Transverse colon (tissue), 4 donors: Measurements from ENCODE around the gene MTRF1.

Source experiments
- EP300 ChIP-seq: sonication (generic); formaldehyde crosslinking; IDR thresholded peaks from one replicate; pipeline ENCODE4 v1.6.1; 2017; ENCODE audit warnings: antibody characterized with exemption, low read depth
- POLR2A ChIP-seq: fragments of 450-650 bp; IDR thresholded peaks from one replicate; pipeline ENCODE4 v1.6.1; 2016; ENCODE audit warnings: antibody characterized with exemption, mild to moderate bottlenecking, moderate library complexity
- POLR2AphosphoS5 ChIP-seq, 3 donors: sonication (generic); formaldehyde crosslinking; IDR thresholded peaks; one replicate each; pipeline ENCODE4 v1.6.1; 2016; ENCODE audit warnings: antibody characterized with exemption in 3 of 3
- TF ChIP-seq, protein P1 (sequence below), 5 experiments: fragments of 200-600 bp in 3 of 5; fragments of 450-650 bp in 2 of 5; sonication (generic) in 3 of 5; IDR thresholded peaks; 1 replicate in 2 of 5; 2 replicates in 3 of 5; pipeline ENCODE4 v1.5.1; 2016 to 2017; ENCODE audit warnings: antibody characterized with exemption in 5 of 5, inconsistent platforms in 3 of 5, mild to moderate bottlenecking in 2 of 5, moderate library complexity in 1 of 5

DNA sequence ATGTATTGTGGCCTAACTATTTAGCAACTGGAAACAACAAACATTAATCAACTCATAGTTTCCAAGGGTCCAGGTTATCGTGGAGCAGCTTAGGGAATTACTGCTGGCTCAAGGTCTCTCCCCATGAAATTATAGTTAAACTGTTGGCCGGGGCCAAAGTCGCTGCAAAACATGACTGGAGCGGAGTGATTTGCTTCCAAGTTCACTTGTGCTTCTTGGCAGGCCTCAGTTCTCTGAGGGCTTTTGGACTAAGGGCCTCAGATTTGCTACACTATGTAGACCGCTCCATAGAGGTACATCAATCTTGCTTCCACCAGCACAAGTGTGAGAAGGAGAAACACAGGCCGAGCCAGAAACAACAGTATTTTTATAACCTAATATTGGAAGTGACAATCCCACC is 59.6 kb downstream of the MTRF1 start:
- TF ChIP-seq POLR2A: no peak
- TF ChIP-seq, protein P1, sequence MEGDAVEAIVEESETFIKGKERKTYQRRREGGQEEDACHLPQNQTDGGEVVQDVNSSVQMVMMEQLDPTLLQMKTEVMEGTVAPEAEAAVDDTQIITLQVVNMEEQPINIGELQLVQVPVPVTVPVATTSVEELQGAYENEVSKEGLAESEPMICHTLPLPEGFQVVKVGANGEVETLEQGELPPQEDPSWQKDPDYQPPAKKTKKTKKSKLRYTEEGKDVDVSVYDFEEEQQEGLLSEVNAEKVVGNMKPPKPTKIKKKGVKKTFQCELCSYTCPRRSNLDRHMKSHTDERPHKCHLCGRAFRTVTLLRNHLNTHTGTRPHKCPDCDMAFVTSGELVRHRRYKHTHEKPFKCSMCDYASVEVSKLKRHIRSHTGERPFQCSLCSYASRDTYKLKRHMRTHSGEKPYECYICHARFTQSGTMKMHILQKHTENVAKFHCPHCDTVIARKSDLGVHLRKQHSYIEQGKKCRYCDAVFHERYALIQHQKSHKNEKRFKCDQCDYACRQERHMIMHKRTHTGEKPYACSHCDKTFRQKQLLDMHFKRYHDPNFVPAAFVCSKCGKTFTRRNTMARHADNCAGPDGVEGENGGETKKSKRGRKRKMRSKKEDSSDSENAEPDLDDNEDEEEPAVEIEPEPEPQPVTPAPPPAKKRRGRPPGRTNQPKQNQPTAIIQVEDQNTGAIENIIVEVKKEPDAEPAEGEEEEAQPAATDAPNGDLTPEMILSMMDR (IDR thresholded peaks at IDR 0.05): no peak
- TF ChIP-seq EP300: no peak
- TF ChIP-seq POLR2AphosphoS5 (IDR thresholded peaks at IDR 0.05): no peak
